Progenitor cell of endocrine pancreas (in vitro differentiated cells): ENCODE data around the gene SRP14. TPM values are rescaled to one million over a fixed set of nuclear protein-coding genes. Genes with fewer than 3 reads are reported as not detected.

ENCODE experiments used
- DNase-seq: peaks from one replicate; pipeline ENCODE4 v3.0.0; 2021; ENCODE audit warnings: low spot score; ENCODE audit not compliant: unreplicated experiment
- H3K27ac Mint-ChIP-seq: 2 replicates; pipeline ENCODE4 v1.8.0; 2021; ENCODE audit warnings: mild to moderate bottlenecking, moderate library complexity, mixed read lengths
- H3K27me3 Mint-ChIP-seq: 2 replicates; pipeline ENCODE4 v1.8.0; 2021; ENCODE audit warnings: mixed read lengths
- H3K36me3 Mint-ChIP-seq: 2 replicates; pipeline ENCODE4 v1.8.0; 2022; ENCODE audit warnings: mixed read lengths; ENCODE audit not compliant: insufficient read depth
- H3K4me1 Mint-ChIP-seq: 2 replicates; pipeline ENCODE4 v1.8.0; 2021; ENCODE audit warnings: low read depth, mixed read lengths
- H3K4me3 Mint-ChIP-seq: 2 replicates; pipeline ENCODE4 v1.8.0; 2021; ENCODE audit warnings: low read depth, mild to moderate bottlenecking, moderate library complexity, mixed read lengths
- H3K9me3 Mint-ChIP-seq: 2 replicates; pipeline ENCODE4 v1.8.0; 2021; ENCODE audit warnings: low read depth, mixed read lengths
- total RNA-seq: library from RNA; stranded (reverse); gene quantifications from 2 replicates; pipeline ENCODE4 v1.2.1, GENCODE V29; 2021
- TF ChIP-seq, protein P1 (sequence below): fragments of 200-600 bp; sonication (generic); IDR thresholded peaks from one replicate; pipeline ENCODE4 v1.5.0; 2021; ENCODE audit warnings: antibody characterized with exemption, mild to moderate bottlenecking; ENCODE audit not compliant: unreplicated experiment

The SRP14 gene
- total RNA-seq, 1 donor from 2014 or later = 282 TPM

- DNase-seq = no peak
- H3K4me1 Mint-ChIP-seq = peaks cover 2% of the 10 kb centered on the region
- no peaks in the 10 kb centered on the region for H3K36me3 Mint-ChIP-seq
- H3K9me3 Mint-ChIP-seq = no peaks in the 10 kb centered on the region
- TF ChIP-seq, protein P1, sequence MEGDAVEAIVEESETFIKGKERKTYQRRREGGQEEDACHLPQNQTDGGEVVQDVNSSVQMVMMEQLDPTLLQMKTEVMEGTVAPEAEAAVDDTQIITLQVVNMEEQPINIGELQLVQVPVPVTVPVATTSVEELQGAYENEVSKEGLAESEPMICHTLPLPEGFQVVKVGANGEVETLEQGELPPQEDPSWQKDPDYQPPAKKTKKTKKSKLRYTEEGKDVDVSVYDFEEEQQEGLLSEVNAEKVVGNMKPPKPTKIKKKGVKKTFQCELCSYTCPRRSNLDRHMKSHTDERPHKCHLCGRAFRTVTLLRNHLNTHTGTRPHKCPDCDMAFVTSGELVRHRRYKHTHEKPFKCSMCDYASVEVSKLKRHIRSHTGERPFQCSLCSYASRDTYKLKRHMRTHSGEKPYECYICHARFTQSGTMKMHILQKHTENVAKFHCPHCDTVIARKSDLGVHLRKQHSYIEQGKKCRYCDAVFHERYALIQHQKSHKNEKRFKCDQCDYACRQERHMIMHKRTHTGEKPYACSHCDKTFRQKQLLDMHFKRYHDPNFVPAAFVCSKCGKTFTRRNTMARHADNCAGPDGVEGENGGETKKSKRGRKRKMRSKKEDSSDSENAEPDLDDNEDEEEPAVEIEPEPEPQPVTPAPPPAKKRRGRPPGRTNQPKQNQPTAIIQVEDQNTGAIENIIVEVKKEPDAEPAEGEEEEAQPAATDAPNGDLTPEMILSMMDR = no peak
- H3K4me3 Mint-ChIP-seq = no peak overlapping the region
- no peak overlapping the region for H3K27ac Mint-ChIP-seq
- H3K27me3 Mint-ChIP-seq = no peaks in the 10 kb centered on the region
Observed at GRCh38 chr15:40059821-40060220, 20.8 kb upstream of the SRP14 start.

DNA sequence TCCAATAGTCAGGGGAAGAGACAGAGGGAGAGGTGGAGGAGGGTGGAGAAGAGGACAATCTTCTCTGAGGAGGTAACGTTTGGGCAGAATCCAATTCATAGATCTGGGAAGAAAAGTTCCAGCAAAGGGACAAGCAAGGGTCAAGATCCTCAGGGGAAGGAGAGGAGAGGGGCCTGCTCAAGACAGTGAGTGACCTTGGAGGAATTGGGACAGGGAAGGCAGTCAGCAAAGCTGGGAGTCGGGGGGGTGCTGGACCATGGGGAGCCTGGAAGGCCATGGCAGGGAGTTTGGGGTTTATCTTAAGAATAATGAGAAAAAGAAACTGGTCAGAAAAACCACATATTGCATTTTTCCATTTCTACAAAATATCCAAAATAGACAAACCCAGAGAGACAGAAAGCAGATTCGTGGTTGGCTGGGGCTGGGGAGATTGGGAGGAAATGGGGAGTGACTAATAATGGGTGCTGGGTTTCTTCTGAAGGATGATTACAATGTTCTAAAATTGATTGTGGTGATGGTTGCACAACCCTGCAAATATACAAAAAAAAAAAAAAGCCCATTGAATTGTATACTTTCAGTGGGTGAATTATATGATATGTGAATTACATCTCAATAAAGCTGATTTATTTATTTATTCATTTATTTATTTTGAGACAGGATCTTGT, 19.6 kb upstream of the SRP14 start:
- Mint-ChIP-seq H3K27me3 (no peaks in the 10 kb centered on the region), H3K36me3 (no peaks in the 10 kb centered on the region), H3K27ac (no peak overlapping the region), H3K4me3 (no peak overlapping the region), H3K9me3 (no peaks in the 10 kb centered on the region), H3K4me1 (peaks cover 4% of the 10 kb centered on the region)
- TF ChIP-seq, protein P1 = no peak
- DNase-seq = no peak

GRCh38 chr15:40055576-40056293, 16.8 kb upstream of the SRP14 start:
- H3K36me3 Mint-ChIP-seq = no peaks in the 10 kb centered on the region
- no peaks in the 10 kb centered on the region for H3K27me3 Mint-ChIP-seq
- no peak overlapping the region for H3K27ac Mint-ChIP-seq
- H3K4me3 Mint-ChIP-seq = no peak overlapping the region
- TF ChIP-seq, protein P1 = no peak
- H3K9me3 Mint-ChIP-seq = no peaks in the 10 kb centered on the region
- H3K4me1 Mint-ChIP-seq = peaks cover 4% of the 10 kb centered on the region
- DNase-seq = no peak

DNA sequence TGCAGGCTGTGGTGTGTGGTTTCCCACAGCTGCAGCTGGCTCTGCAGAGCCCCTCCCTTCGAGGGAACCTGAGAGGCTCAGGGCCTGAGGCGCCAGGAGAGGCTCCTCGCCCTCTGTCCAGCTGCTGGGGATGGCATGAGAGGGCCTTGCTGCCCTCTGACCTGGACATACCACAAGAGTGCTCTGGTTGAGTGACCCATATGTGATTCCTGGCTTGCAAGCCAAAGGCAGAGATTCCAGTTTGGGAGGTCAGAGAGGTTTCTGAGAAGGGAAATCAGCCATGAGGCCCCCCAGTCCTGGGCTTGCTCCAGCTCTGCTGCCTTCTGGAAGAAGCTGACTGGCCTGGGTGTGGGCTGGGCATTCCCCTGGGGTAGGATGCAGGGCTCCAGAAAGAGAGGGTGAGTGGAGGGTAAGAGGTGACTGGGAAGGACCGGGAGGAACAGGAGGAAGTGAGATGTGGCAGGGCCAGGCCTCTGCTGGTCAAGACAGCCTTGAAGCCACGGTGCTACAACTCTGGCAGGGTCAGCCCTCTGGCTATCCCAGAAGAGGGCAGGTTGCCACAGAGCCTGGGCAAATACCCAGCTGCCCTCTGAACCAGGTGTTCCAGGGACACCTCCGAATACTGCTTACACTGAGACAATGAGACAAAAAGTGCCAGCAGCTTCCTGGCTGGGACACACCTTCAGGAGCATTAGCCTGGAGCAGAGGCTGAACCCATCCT, 16.0 kb upstream of the SRP14 start:
- H3K36me3 Mint-ChIP-seq = no peaks in the 10 kb centered on the region
- no peaks in the 10 kb centered on the region for H3K27me3 Mint-ChIP-seq
- DNase-seq = no peak
- TF ChIP-seq, protein P1 = no peak
- H3K4me1 Mint-ChIP-seq = peaks cover 4% of the 10 kb centered on the region
- no peak overlapping the region for H3K4me3 Mint-ChIP-seq
- peak overlapping the region; percentile 64 for H3K27ac Mint-ChIP-seq
- no peaks in the 10 kb centered on the region for H3K9me3 Mint-ChIP-seq

DNA sequence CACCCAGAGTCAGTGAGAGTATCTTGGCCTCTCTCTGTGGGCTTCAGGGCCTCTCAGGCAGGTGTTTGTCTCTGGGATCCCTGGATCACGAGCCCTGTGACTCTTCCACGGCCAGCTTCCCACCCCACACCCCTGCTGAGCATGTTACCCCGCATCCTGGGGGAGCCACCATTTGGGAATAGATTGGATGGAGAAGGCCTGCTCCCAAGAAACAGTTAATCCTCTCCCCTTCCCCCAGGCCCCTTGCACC, 15.5 kb upstream of the SRP14 start:
- TF ChIP-seq, protein P1 = no peak
- Mint-ChIP-seq H3K36me3 (no peaks in the 10 kb centered on the region), H3K27me3 (no peaks in the 10 kb centered on the region), H3K4me3 (no peak overlapping the region), H3K4me1 (peaks cover 4% of the 10 kb centered on the region), H3K27ac (no peak overlapping the region), H3K9me3 (no peaks in the 10 kb centered on the region)
- DNase-seq = no peak
